Psoas muscle (tissue), 8 donors: ENCODE results near the gene CYP2U1. TPM values are rescaled to one million over a fixed set of nuclear protein-coding genes. Genes with fewer than 3 reads are reported as not detected.
A peak's percentile ranks its signal among the peaks of the same experiment; 100 is the strongest.
"Not testable (repeated sequence)": the region's sequence is repeated elsewhere in the genome, so short reads cannot be mapped to it uniquely, and the experiment has no call there.

ENCODE experiments used
- ATAC-seq, 4 donors: fragments of 200-7000 bp; cut with Tn5 transposase; one replicate each; pipeline ENCODE4 v1.9.1; 2020; ENCODE audit warnings: moderate library complexity in 3 of 4, mild to moderate bottlenecking in 2 of 4
- DNase-seq, 2 donors: peaks; one replicate each; pipeline ENCODE4 v3.0.0-alpha.2; 2020
- H3K27ac ChIP-seq: fragments of 200-600 bp; one replicate; pipeline ENCODE4 v1.8.0; 2022
- H3K27me3 ChIP-seq, 3 donors: fragments of 200-600 bp in 1 of 3; one replicate each; pipeline versions ENCODE4 v1.6.1 to v1.8.0; 2013 to 2022; ENCODE audit warnings: low read length in 2 of 3, mild to moderate bottlenecking in 2 of 3, moderate library complexity in 1 of 3; ENCODE audit not compliant: insufficient read depth in 3 of 3
- H3K36me3 ChIP-seq, 2 donors: fragments of 200-600 bp in 1 of 2; one replicate each; pipeline versions ENCODE4 v1.6.1 to v1.8.0; 2013 to 2022; ENCODE audit warnings: low read depth in 1 of 2, mild to moderate bottlenecking in 1 of 2, moderate library complexity in 1 of 2; ENCODE audit not compliant: insufficient read depth in 1 of 2
- H3K4me1 ChIP-seq: fragments of 200-600 bp; one replicate; pipeline ENCODE4 v1.8.0; 2022
- H3K4me3 ChIP-seq: fragments of 200-600 bp; one replicate; pipeline ENCODE4 v1.8.0; 2022; ENCODE audit warnings: mild to moderate bottlenecking
- H3K9me3 ChIP-seq: fragments of 200-600 bp; one replicate; pipeline ENCODE4 v1.8.0; 2022
- CTCF ChIP-seq: fragments of 200-600 bp; IDR thresholded peaks from one replicate; pipeline ENCODE4 v1.8.0; 2022; ENCODE audit warnings: antibody characterized with exemption
- WGBS, 3 donors: extraction: QIAGEN DNeasy Blood & Tissue Kit; methylation state at CpG; one replicate each; pipeline versions ENCODE4 v1.1.6 to v1.1.7; 2013; 5-methylcytosine and 5-hydroxymethylcytosine counted together
- intact Hi-C, 2 donors: fragments of 100-400 bp; cut with DNase I; formaldehyde crosslinking; loops; one replicate each; pipeline versions ENCODE4 v1.11.0 to v1.14.2; 2022
- polyA plus RNA-seq, 3 donors: library from polyadenylated mRNA; stranded (reverse); fragments of 200-250 nt; gene quantifications; one replicate each; pipeline ENCODE4 v1.2.3, GENCODE V29; 2013
- total RNA-seq, 4 donors: library from RNA; stranded (reverse); fragmentation: NEBNext Ultra II Directional in 2 of 4; extraction: Animal tissue kit (Norgen Biotek cat#: 25700) in 2 of 4; gene quantifications; one replicate each; pipeline versions ENCODE4 v1.2.1 to v1.2.4, GENCODE V29; 2021 to 2023
- donor health status: healthy with polysubstance abuse.
- donor health status: DM: no; HTN: no; CAD: no; lungs with moderate emphysema.
- donor health status: Bipolar disorder and iron deficiency.
- donor health status: healthy.
- donor health status: DM: yes; HTN: yes; CAD: no.
- donor health status: DM: no; HTN: no; CAD: no.
- donor health status: DM: no; HTN: no; CAD: no.
- donor health status: DM: yes; HTN: yes; CAD: no.

The CYP2U1 gene
- total and polyA plus RNA-seq, 7 donors, result 0.95 to 4.5 (median 3.5) TPM

GRCh38 chr4:107901213-107901934 is 30.0 kb upstream of the CYP2U1 start:
- DNase-seq, result no peak
- TF ChIP-seq CTCF, result no peak
- Histone ChIP-seq H3K27ac (no peak overlapping the region), H3K27me3 (no peaks in the 10 kb centered on the region), H3K4me3 (no peak overlapping the region), H3K4me1 (peaks cover 16% of the 10 kb centered on the region), H3K9me3 (no peaks in the 10 kb centered on the region), H3K36me3 (peaks cover 0 to 3% of the 10 kb centered on the region in 2 donors)
- ATAC-seq, result peak in 3 of 4 donors; percentile 42 to 77 (median 77)
- intact Hi-C loops, result no loop called here
- 81 to 89% (median 87%) methylated on average over 2 of the region's 2 CpGs for WGBS, 3 donors

- WGBS, 3 donors, result 29 to 51% (median 36%) methylated on average over 2 of the region's 2 CpGs
- no peaks in the 10 kb centered on the region for H3K27me3 ChIP-seq
- peaks cover under 1 to 3% of the 10 kb centered on the region in 2 donors for H3K36me3 ChIP-seq
- no peaks in the 10 kb centered on the region for H3K9me3 ChIP-seq
- no peak for TF ChIP-seq CTCF
- H3K4me1 ChIP-seq, result peaks cover 14% of the 10 kb centered on the region
- ATAC-seq (no peak), DNase-seq (no peak)
- intact Hi-C loops, result no loop called here
- no peak overlapping the region for H3K27ac ChIP-seq
- H3K4me3 ChIP-seq, result no peak overlapping the region
Observed at GRCh38 chr4:107902715-107903114, 28.6 kb upstream of the CYP2U1 start.

- not testable (repeated sequence) for H3K27me3 ChIP-seq, H3K27ac ChIP-seq, H3K4me3 ChIP-seq, DNase-seq, H3K9me3 ChIP-seq, ATAC-seq
- Histone ChIP-seq H3K36me3 (peaks cover 3 to 17% of the 10 kb centered on the region in 2 donors), H3K4me1 (peaks cover 14% of the 10 kb centered on the region)
- WGBS, 3 donors, result 86 to 89% (median 86%) methylated on average over 3 of the region's 3 CpGs
- intact Hi-C loops, result loop anchor here in 1 of 2 donors (5.0 kb wide), 1 partner anchor 88 kb away; no protein-coding TSS in a partner anchor
Observed at GRCh38 chr4:107905082-107905481, 26.3 kb upstream of the CYP2U1 start.

GRCh38 chr4:107906458-107907100 is 24.8 kb upstream of the CYP2U1 start:
- no peak for TF ChIP-seq CTCF
- DNase-seq, result no peak
- WGBS, 3 donors, result 92 to 94% (median 93%) methylated on average over 4 of the region's 4 CpGs
- Histone ChIP-seq H3K36me3 (peaks cover 3 to 24% of the 10 kb centered on the region in 2 donors), H3K27me3 (no peaks in the 10 kb centered on the region), H3K4me3 (no peak overlapping the region), H3K27ac (no peak overlapping the region), H3K4me1 (peaks cover 9% of the 10 kb centered on the region), H3K9me3 (no peaks in the 10 kb centered on the region)
- ATAC-seq, result no peak
- intact Hi-C loops, result loop anchor here in 1 of 2 donors (5.0 kb wide), 1 partner anchor 89 kb away; no protein-coding TSS in a partner anchor

- ATAC-seq (no peak), DNase-seq (no peak)
- peaks cover 3 to 24% of the 10 kb centered on the region in 2 donors for H3K36me3 ChIP-seq
- no peaks in the 10 kb centered on the region for H3K27me3 ChIP-seq
- no peaks in the 10 kb centered on the region for H3K4me1 ChIP-seq
- H3K27ac ChIP-seq, result no peak overlapping the region
- H3K4me3 ChIP-seq, result no peak overlapping the region
- WGBS, 3 donors, result 80 to 91% (median 82%) methylated on average over 7 of the region's 7 CpGs
- intact Hi-C loops, result loop anchor here in 1 of 2 donors (5.0 kb wide), 1 partner anchor 91 kb away; no protein-coding TSS in a partner anchor
- no peak for TF ChIP-seq CTCF
- H3K9me3 ChIP-seq, result no peaks in the 10 kb centered on the region
Observed at GRCh38 chr4:107908377-107908776, 23.0 kb upstream of the CYP2U1 start.
